Pulmonary artery endothelial cell (primary cell): ENCODE results near the gene SNCAIP. TPM values are rescaled to one million over a fixed set of nuclear protein-coding genes. Genes with fewer than 3 reads are reported as not detected.
A peak's percentile ranks its signal among the peaks of the same experiment; 100 is the strongest.

ENCODE experiments used
- DNase-seq: peaks from one replicate; pipeline ENCODE4 v3.0.0-alpha.2; 2011; ENCODE audit warnings: low read depth, low spot score
- total RNA-seq: library from RNA; depleted of rRNA; stranded (reverse); fragments of >200 nt; gene quantifications from 2 replicates; pipeline ENCODE4 v1.2.3, GENCODE V29; 2014

Gene SNCAIP
- 8.9 and 18.9 TPM in 2 replicates for total RNA-seq

DNA sequence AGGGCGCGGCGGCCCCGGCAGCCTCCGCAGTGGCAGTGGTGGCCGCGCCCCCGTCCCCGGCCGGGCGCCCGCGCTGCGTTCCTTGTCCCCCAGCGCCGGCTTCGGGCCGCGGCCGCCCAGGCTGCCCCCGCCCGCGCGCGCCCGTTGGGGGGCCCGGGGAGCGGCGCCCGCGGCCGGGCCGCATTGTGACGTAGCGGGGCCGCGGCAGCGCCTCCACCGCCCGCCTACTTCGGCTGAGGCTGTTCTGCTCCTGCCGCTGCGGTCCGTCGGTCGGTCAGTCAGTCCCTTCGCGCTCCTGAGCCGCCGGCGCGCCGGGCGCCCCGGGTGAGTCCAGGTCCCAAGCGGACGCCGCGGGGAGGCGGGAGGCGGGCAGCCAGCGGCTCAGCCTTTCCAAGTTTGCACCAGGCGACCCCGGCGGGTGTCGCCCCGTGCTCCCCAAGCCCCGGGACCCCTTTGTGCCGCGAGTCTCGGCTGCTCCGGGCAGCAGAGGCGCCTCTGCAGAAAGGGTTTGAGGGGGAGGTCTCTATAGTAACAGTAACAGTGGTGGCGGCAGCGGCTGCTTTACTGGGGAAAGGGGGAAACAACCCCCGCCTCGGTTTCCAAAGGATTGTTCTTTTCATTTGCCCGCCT lies at the start of gene SNCAIP:
Gene SNCAIP (plus strand): TSS at position 277 of the 630 bp plus-strand sequence. CDS start 78,898 bp downstream, outside the sequence.
- DNase-seq = peak; percentile 10

DNA sequence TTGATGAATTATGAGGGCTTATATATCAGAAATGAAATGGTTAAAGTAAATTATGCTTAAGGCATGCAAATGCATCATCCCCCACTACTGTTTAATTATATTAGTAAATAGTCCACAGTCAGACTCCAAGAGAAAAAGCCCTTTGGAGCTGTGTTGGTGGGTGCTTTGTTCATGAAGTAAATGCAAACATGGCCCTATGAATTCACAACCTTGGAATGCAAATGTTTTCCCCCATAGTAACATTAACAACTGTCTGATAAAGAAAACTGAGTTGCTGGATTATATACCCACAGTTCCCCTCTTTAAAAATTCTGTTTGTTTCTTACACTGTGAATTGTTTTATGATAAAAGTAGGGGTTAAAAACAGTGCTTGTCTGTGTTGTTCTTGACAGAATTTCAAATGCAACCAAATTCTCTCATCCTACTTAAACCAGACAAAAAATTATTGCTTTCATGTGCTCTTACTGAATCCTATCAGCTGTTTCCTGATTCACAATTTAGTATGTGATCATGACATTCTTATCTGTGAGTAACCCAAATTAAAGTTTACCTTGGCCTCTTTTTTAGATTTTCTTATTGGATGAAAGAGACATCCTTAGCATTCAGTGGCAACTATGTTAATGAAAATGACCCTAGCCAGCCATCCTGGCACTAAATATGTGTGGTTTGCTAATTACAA lies 48.5 kb upstream of the SNCAIP start:
- no peak for DNase-seq

DNA sequence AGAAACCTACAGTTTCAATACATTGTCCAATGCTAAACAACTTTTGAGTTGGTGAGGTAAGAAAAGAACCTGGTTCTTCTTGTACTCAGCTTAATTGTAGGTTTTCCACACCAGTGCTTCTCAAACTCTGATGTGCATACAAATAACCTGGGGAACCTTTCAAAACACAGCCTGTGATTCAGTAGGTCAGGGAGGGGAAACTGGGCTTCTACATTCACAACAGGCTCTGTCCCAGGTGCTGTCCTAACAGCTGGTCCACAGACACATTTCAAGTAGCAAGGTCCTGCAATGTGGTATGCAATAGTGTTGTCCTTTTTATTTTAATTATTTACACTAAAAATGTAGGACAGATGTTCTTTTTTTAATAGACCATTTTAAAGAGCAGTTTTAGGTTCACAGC lies 47.4 kb upstream of the SNCAIP start:
- no peak for DNase-seq

DNA sequence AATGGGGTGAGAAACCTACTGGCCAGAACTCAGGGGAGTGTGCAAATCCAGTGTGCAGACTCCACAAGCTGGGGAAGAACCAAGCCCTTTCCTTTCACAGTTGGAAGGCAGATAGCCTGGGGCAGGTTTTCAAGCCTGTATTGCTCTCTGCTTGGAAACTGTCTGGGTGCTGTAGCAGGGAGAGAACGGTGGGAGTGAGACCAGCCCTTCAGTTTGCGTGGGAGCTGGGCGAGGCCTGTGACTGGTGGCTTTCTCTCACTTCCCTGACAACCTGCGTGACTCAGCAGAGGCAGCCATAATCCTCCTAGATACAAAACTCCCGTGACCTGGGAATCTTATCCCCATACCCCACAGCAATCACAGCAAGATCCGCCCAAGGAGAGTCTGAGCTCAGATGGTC lies 44.9 kb upstream of the SNCAIP start:
- no peak for DNase-seq

- no peak for DNase-seq
Measured at GRCh38 chr5:122273696-122274095, 38.3 kb upstream of the SNCAIP start.

DNA sequence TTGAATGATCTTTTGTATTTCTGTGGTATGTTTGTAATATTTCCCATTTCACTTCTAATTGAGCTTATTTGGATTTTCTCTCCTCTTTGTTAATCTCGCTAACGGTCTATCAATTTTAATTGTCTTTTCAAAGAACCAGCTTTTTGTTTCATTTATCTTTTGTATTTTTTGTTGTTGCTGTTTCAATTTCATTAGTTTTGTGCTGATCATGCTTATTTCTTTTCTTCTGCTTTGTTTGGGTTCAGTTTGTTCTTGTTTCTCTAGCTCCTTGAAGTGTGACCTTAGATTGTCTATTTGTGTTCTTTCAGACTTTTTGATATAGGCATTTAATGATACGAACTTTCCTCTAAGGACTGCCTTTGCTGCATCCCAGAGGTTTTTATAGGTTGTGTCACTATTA lies 28.4 kb upstream of the SNCAIP start:
- DNase-seq = no peak

GRCh38 chr5:122286541-122286940 lies 25.5 kb upstream of the SNCAIP start:
- no peak for DNase-seq

DNA sequence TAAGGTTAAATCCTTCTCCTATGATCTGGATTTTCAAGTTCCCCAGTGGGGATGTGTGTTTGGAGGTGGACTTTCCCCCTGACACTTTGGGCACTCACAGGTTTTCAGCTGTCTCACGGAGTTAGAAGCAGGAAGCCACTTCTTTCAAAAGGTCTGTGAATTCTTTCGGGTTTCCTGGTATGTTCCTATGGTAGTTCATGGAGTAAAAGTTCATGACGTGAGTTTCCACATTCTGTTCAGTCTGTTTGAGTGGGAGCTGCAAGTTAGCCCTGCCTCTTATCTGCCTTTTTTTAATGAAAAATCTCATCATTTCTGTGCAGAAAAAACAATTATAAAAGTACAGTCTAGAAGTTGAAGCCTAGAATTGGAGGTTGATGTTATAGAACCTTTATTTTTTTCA lies 24.9 kb upstream of the SNCAIP start:
- no peak for DNase-seq

DNA sequence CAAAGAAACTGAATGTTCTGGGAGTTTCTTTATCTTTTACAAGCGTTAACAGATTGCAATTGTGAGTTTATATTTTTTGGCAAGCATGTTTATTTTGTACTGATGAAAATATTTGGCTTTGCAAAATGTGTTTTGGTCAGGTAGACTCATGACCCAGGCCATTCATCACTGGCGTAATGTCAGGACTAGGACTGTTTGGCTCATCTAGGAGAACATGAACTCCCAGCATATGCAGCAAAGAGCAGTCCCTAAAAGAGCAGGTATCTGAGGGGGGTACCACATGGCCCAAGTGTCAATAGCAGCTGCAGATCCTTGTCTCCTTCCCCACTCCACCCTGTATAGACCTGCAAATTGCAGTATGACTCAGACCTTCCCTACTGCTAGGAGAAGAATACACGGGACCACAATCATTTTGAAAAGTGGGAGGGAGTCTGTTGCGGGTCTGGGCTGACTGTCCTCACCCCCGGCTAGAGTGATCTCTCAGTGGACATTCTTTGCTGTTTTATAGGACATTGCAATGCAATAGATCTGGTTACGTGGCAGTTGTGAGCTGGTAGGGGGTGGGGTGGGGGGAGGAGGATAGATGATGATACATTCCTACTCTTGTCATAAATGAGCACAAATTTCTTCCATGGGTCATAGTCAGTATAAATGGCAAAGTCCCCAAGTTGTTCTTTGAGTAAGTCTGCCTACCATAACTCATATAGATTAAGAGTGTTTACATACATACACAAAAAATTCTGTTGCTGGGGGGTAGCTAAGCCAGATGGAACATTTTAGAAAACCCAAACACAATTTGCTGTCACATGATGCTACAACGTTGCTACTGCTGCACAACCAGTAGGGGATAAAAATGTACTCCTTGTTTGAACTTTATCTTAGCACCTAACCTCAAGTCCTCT lies 20.8 kb upstream of the SNCAIP start:
- no peak for DNase-seq

- no peak for DNase-seq
Measured at GRCh38 chr5:122292332-122292731, 19.7 kb upstream of the SNCAIP start.

DNA sequence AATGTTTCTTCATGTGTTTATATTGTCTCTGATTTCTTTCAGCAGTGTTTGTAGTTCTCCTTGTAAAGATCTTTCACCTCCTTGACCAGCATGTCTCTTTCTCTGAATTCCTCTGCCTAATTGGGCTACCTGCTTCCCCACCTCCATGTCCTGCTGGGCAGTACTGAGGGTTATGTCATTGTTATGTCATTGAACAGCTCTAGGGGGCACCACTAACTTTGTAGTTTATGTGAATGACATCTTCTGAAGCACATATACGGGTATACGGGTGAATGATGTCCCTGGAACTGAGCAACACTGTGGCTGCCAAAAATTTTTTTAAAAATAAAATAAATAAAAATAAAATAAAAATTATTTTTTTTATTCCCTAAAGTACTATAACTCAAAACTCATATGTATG lies 16.9 kb upstream of the SNCAIP start:
- no peak for DNase-seq

- DNase-seq = no peak
Measured at GRCh38 chr5:122296871-122297270, 15.2 kb upstream of the SNCAIP start.

DNA sequence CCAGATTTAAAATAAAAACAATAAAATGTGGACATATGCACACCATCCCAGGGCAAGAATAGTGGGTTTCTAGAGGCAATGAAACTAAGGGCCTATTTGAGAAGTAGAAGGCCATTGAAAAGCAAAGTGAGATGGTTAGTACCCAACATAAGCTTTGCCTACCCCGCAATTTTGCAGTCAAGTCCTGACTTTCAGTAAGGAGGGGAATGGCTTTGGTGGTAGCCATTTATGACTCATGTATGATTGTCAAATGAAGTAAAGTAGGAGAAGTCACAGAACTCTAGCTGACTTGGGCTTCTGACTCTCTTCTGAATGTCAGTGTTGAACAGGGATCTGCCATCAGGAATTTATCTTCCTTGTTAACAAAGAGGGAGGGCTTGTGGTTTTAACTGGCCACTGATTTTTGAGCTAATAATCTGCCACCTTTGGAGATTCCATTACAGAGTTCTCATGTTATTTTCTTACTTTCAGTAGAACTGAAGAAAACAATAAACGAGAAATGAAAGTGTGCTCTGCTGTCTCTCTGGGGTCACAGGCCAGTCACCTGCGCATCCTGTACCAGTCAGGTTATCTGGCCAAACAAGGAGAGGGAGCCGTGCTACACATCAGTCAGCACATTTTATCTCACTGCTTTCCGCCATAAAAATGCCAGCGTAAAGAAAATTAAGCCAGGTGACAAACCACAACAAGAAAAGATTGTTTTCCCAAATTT lies 14.3 kb upstream of the SNCAIP start:
- DNase-seq = no peak

DNA sequence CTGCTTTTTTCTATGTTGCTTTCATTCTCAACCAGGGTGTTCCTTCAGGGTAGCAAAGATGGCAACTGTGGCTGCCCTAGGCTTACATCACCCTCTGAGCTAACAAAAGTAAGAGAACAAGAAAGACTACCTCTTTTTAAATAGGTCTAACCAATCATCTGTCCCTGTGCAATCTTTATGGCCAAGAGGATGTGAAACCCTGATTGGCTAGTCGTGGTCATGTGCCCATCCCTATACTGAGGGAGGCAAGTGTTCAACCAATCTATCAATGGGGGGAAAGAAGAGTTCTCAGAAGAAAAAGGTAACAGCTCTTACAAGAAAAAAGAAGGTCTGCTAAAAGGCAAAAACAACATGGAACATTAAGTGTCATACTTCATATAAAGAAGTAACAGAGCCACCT lies 11.7 kb upstream of the SNCAIP start:
- DNase-seq = no peak

GRCh38 chr5:122301016-122301415 lies 11.0 kb upstream of the SNCAIP start:
- no peak for DNase-seq

- no peak for DNase-seq
Measured at GRCh38 chr5:122304471-122305215, 7.4 kb upstream of the SNCAIP start.

DNA sequence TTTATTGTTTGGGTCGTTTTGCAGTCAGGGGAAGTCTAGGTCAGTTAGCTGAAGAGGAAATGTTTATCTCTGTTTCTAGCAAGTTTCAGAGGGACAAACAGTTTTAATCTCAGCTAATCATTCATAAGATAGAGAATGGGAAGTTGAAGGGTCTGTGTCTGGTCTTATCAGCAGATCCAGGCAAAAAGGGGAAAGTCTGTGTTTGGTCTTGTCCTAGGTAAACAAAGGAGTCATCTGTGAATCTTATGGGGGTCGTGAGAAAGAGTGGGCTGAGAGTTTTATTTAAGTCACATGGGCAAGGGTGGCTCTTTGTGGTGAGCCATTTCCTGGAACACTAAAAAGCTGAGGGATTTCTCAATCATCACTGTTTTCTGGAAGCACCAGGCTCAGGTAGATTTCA lies 5.6 kb upstream of the SNCAIP start:
- no peak for DNase-seq

DNA sequence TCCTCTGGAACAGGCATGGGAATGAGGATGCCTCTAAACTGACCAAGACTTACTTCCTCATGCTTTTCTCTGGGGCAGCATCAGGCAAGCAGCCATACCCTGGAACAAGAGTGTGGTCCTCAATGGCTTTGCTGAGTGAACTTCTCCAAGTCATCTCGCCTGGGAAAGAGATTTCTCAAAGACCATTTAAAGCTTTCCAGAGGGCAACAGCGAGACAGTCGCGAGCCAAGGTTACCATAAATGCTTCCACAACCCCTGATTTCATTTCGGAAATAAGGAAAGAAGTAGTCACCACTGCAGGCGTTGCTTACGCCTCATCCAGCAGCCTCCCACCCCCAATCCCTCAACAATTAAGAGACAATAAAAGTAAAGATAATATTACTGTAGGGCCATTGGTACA lies 1.1 kb upstream of the SNCAIP start:
- no peak for DNase-seq

DNA sequence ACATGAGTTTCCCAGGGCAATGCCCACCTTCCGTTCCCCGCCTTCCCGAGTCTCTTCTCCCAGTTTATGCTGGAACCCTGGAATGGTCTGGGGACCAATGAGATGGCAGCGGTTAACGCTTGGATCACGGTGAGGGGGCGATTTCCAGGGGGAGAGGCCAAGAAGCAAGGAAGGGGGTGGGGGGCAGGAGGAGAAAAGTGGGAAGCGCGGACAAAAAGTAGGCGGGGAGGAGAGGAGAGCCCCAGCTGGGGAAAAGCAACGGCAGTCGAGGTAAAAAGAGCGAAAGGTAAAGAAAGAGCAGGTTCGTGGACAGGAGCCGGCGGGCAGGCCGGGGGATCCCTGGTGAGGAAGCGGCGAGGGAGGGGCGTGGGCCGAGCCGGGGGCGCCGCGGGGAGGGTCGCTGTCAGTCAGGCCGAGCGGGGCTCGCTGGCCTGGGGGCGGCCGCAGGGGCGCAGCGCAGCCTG lies 508 bp upstream of the SNCAIP start:
- DNase-seq = no peak

DNA sequence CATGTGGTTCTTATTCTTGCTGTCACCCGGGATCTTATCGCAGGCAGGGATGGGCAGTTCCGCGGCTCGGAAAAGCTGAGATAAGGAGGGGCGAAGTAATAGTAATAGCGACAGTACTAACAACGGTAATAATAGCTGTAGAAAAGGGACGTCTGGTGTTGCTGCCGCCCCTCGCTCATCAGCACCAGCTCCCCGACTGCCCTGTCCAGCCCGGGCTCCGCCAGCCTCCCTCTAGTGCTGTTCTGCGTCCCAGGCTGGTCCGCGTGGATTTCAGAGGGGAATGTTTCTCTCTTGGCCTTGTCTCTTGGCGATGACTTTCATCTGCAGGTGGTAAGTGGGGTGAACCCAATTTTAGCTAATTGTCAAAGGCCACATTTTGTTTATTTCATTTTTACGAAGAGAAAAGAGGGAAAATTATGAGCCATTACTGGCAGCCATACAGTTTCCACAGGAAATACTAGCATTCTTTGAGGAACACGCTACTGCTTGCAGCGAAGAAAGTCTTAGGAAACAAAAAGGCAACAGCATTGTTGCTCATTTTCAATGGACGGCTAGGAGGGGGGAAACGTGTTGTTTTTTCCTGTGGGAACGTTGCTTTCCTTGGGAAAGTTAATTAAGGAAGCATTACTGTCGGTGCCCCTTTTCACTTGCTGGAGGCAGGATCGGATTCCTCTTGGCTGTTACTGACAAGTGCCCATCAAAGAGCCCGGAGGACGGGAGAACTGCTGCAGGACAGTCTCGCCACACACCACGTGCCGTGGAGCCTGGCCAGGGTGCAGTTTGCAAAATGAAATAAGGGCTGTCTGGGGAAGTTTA lies 762 bp downstream of the SNCAIP start:
- DNase-seq = peak; percentile 48
